LHCN-M2 (cell line): ENCODE data around the gene PIGB. TPM values are rescaled to one million over a fixed set of nuclear protein-coding genes. Genes with fewer than 3 reads are reported as not detected.
A peak's percentile ranks its signal among the peaks of the same experiment; 100 is the strongest.
"Not testable (repeated sequence)": the region's sequence is repeated elsewhere in the genome, so short reads cannot be mapped to it uniquely, and the experiment has no call there.

Source experiments
- DNase-seq: peaks from one replicate; pipeline ENCODE4 v3.0.0-alpha.2; 2012; ENCODE audit warnings: low read depth
- total RNA-seq: library from RNA; depleted of rRNA; stranded (reverse); fragments of >200 nt; gene quantifications from 2 replicates; pipeline ENCODE4 v1.2.3, GENCODE V29; 2014

The PIGB gene
- total RNA-seq, 1 experiment from 2014 or later, result 19.7 TPM

- no peak for DNase-seq
These were observed 21.7 kb upstream of the PIGB start for GRCh38 chr15:55297315-55297714.

- DNase-seq, result not testable (repeated sequence)
These were observed 16.2 kb upstream of the PIGB start for GRCh38 chr15:55302801-55303200.

- DNase-seq, result peak; percentile 48
These were observed 665 bp downstream of the PIGB start for GRCh38 chr15:55319537-55320237.

GRCh38 chr15:55320238-55320550, 1.2 kb downstream of the PIGB start:
- DNase-seq, result peak; percentile 15

- no peak for DNase-seq
These were observed 1.9 kb downstream of the PIGB start for GRCh38 chr15:55320963-55321362.

GRCh38 chr15:55322467-55322866, 3.4 kb downstream of the PIGB start:
- DNase-seq, result no peak

GRCh38 chr15:55327387-55327786, 8.4 kb downstream of the PIGB start:
- DNase-seq, result no peak

GRCh38 chr15:55334371-55334770, 15.3 kb downstream of the PIGB start:
- DNase-seq, result no peak

GRCh38 chr15:55334997-55335396, 16.0 kb downstream of the PIGB start:
- no peak for DNase-seq

- DNase-seq, result no peak
These were observed 18.1 kb downstream of the PIGB start for GRCh38 chr15:55337160-55337559.

GRCh38 chr15:55343168-55343567, 24.1 kb downstream of the PIGB start:
- no peak for DNase-seq

- no peak for DNase-seq
These were observed 25.2 kb downstream of the PIGB start for GRCh38 chr15:55344206-55344605.

- no peak for DNase-seq
These were observed 29.3 kb downstream of the PIGB start for GRCh38 chr15:55348281-55348778.

GRCh38 chr15:55349282-55349681, 30.3 kb downstream of the PIGB start:
- DNase-seq, result no peak

- DNase-seq, result no peak
These were observed 34.0 kb downstream of the PIGB start for GRCh38 chr15:55353025-55353424.

- DNase-seq, result no peak
These were observed 38.1 kb downstream of the PIGB start for GRCh38 chr15:55356985-55357585.

GRCh38 chr15:55357774-55358173, 38.8 kb downstream of the PIGB start:
- DNase-seq, result peak; percentile 20

GRCh38 chr15:55358471-55358870, 39.4 kb downstream of the PIGB start:
- no peak for DNase-seq

GRCh38 chr15:55360256-55360655, 41.2 kb downstream of the PIGB start:
- DNase-seq, result no peak

GRCh38 chr15:55361048-55361447, 42.0 kb downstream of the PIGB start:
- no peak for DNase-seq

- DNase-seq, result no peak
These were observed 43.6 kb downstream of the PIGB start for GRCh38 chr15:55362641-55363040.

GRCh38 chr15:55366981-55367380, 48.0 kb downstream of the PIGB start:
- no peak for DNase-seq

GRCh38 chr15:55372701-55373440, 53.8 kb downstream of the PIGB start:
- no peak for DNase-seq
